Prostate gland (tissue), 2 donors: ENCODE data around the gene MCF2L2.

Source experiments
- CTCF ChIP-seq, 4 experiments: fragments of 200-600 bp in 2 of 4; fragments of 450-650 bp in 2 of 4; sonication (generic) in 2 of 4; IDR thresholded peaks; 1 replicate in 3 of 4; 2 replicates in 1 of 4; pipeline ENCODE4 v1.5.1; 2016 to 2019; ENCODE audit warnings: antibody characterized with exemption in 4 of 4, mild to moderate bottlenecking in 2 of 4, moderate library complexity in 2 of 4
- POLR2A ChIP-seq: fragments of 450-650 bp; IDR thresholded peaks from one replicate; pipeline ENCODE4 v1.6.1; 2016; ENCODE audit warnings: antibody characterized with exemption, mild to moderate bottlenecking

- no peak for TF ChIP-seq CTCF (IDR thresholded peaks at IDR 0.05)
- TF ChIP-seq POLR2A = no peak
Observed at GRCh38 chr3:183208800-183209199, 219.6 kb downstream of the MCF2L2 start.
